22Rv1 (cell line): ENCODE data around the gene TRIM28.
A peak's percentile ranks its signal among the peaks of the same experiment; 100 is the strongest.

Experiments used
- H3K27ac ChIP-seq: fragments of 450-650 bp; 2 replicates; pipeline ENCODE4 v1.5.1; 2017
- CTCF ChIP-seq: fragments of 450-650 bp; IDR thresholded peaks from 2 replicates; pipeline ENCODE4 v1.5.1; 2017; ENCODE audit warnings: mild to moderate bottlenecking
- ZFX ChIP-seq: fragments of 450-650 bp; IDR thresholded peaks from 2 replicates; pipeline ENCODE4 v1.6.1; 2017; ENCODE audit warnings: antibody characterized with exemption, borderline replicate concordance

TRIM28 gene

GRCh38 chr19:58552655-58553054 is 8.8 kb downstream of the TRIM28 start:
- peak overlapping the region; percentile 99 for H3K27ac ChIP-seq
- TF ChIP-seq ZFX: no peak
- TF ChIP-seq CTCF: no peak

GRCh38 chr19:58553799-58554493 is 10.1 kb downstream of the TRIM28 start:
- peak overlapping the region; percentile 99 for H3K27ac ChIP-seq
- TF ChIP-seq ZFX (no peak), CTCF (no peak)

- peak within 1 kb of the TSS; percentile 99 for H3K27ac ChIP-seq
- no peak for TF ChIP-seq ZFX
- TF ChIP-seq CTCF: no peak
These were observed 10.9 kb downstream of the TRIM28 start, which contains the start of gene CHMP2A for GRCh38 chr19:58554494-58555368. Gene CHMP2A, minus strand, starts transcription at chr19:58555105. Its CDS starts 893 bp downstream, at chr19:58554212.

GRCh38 chr19:58555369-58555885 is 11.6 kb downstream of the TRIM28 start:
- H3K27ac ChIP-seq: peak overlapping the region; percentile 99
- TF ChIP-seq CTCF (no peak), ZFX (no peak)

- peak overlapping the region; percentile 99 for H3K27ac ChIP-seq
- TF ChIP-seq CTCF: no peak
- TF ChIP-seq ZFX: no peak
These were observed 12.2 kb downstream of the TRIM28 start for GRCh38 chr19:58555920-58556621.

- H3K27ac ChIP-seq: peak overlapping the region; percentile 99
- TF ChIP-seq ZFX: no peak
- TF ChIP-seq CTCF: no peak
These were observed 12.9 kb downstream of the TRIM28 start for GRCh38 chr19:58556622-58557220.
